Sigmoid colon (tissue), 3 donors: Measurements from ENCODE around the gene PGS1.

Experiments
- POLR2A ChIP-seq, 2 donors: fragments of 450-650 bp; IDR thresholded peaks; one replicate each; pipeline ENCODE4 v1.6.1; 2016; ENCODE audit warnings: antibody characterized with exemption in 2 of 2, mild to moderate bottlenecking in 2 of 2, moderate library complexity in 2 of 2
- TF ChIP-seq, protein P1 (sequence below), 4 experiments: fragments of 450-650 bp in 3 of 4; fragments of 200-600 bp in 1 of 4; IDR thresholded peaks; one replicate each; pipeline ENCODE4 v1.5.1; 2016 to 2019; ENCODE audit warnings: antibody characterized with exemption in 4 of 4, mild to moderate bottlenecking in 3 of 4, moderate library complexity in 2 of 4

DNA sequence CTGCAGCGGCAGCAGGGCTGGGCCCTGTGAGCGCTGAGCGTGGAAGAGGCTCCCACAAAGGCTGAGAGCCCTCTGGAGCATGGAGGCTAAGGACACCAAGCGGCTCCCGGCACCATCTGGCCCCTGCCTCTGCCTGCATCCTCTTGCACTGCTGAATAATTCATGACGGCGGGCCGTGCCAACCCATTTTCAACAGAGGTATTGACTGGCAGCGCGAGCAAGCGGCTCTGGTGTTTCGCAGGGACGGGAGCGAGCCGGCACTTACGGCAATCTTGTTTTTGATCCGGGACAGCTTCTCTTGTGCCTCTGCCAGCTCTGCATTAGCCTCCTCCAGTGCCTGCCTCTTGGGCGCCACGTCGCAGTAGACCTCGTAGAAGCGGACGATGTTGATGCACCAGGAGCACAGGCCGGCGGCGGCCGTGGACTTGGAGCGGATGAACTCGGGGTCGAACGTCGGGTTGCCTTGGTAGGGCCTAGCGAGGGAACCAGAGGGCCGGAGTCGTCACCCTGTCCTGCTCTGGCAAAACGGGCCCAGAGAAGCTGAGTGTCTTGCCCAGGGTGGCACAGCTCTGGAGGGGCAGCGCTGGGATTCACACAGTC, 80.4 kb downstream of the PGS1 start:
- TF ChIP-seq, protein P1, sequence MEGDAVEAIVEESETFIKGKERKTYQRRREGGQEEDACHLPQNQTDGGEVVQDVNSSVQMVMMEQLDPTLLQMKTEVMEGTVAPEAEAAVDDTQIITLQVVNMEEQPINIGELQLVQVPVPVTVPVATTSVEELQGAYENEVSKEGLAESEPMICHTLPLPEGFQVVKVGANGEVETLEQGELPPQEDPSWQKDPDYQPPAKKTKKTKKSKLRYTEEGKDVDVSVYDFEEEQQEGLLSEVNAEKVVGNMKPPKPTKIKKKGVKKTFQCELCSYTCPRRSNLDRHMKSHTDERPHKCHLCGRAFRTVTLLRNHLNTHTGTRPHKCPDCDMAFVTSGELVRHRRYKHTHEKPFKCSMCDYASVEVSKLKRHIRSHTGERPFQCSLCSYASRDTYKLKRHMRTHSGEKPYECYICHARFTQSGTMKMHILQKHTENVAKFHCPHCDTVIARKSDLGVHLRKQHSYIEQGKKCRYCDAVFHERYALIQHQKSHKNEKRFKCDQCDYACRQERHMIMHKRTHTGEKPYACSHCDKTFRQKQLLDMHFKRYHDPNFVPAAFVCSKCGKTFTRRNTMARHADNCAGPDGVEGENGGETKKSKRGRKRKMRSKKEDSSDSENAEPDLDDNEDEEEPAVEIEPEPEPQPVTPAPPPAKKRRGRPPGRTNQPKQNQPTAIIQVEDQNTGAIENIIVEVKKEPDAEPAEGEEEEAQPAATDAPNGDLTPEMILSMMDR (IDR thresholded peaks at IDR 0.05): no peak
- no peak for TF ChIP-seq POLR2A (IDR thresholded peaks at IDR 0.05)
